Measurements from ENCODE around the gene CNOT6. TPM values are rescaled to one million over a fixed set of nuclear protein-coding genes. Genes with fewer than 3 reads are reported as not detected.
A peak's percentile ranks its signal among the peaks of the same experiment; 100 is the strongest.

CNOT6 gene
- total RNA-seq, 1 donor from 2014 or later = 46.3 TPM

DNA sequence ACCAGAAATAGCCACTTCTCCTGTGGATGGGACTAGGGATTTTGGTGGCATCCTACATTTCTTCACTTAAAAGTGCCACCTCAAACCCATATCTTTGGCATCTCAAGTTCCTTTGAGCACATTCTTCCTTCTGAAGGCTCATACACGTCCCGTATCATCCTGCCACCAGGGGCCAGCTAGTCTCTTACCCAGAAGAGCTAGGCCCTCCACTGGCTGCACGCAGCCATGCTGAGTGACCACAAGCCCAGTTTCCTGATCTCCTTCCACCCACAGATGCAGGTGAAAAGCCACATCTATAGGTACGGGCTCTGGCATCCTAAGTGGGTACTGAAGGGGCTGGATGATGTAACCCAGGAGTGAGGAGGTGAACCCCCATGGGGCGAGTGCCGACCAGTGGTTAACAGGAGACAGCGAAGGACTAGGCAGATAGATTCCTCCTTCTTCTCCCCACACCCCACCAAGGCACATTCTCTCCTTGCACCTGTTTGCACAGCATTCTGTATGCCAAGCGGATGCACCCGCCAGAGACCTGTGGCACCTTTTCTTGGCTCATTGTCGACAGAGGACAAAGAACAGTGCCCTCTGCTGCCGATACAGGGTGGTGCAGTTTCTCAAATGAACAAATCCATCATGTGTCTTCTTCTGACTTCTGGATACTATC, 111.5 kb downstream of the CNOT6 start:
- TF ChIP-seq, protein P1, sequence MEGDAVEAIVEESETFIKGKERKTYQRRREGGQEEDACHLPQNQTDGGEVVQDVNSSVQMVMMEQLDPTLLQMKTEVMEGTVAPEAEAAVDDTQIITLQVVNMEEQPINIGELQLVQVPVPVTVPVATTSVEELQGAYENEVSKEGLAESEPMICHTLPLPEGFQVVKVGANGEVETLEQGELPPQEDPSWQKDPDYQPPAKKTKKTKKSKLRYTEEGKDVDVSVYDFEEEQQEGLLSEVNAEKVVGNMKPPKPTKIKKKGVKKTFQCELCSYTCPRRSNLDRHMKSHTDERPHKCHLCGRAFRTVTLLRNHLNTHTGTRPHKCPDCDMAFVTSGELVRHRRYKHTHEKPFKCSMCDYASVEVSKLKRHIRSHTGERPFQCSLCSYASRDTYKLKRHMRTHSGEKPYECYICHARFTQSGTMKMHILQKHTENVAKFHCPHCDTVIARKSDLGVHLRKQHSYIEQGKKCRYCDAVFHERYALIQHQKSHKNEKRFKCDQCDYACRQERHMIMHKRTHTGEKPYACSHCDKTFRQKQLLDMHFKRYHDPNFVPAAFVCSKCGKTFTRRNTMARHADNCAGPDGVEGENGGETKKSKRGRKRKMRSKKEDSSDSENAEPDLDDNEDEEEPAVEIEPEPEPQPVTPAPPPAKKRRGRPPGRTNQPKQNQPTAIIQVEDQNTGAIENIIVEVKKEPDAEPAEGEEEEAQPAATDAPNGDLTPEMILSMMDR (IDR thresholded peaks at IDR 0.05; ENCODE audit: unreplicated experiment) = peak; percentile 83
- peak; percentile 59 for DNase-seq (ENCODE audit: low spot score)
- H3K4me3 Mint-ChIP-seq (ENCODE audit: unreplicated experiment) = peak overlapping the region; percentile 60
- peaks cover 33% of the 10 kb centered on the region for H3K36me3 Mint-ChIP-seq (ENCODE audit: low read depth, unreplicated experiment)
- H3K4me1 Mint-ChIP-seq (ENCODE audit: unreplicated experiment) = peaks cover 10% of the 10 kb centered on the region
- H3K9me3 Mint-ChIP-seq (ENCODE audit: unreplicated experiment) = no peaks in the 10 kb centered on the region
- H3K27ac Mint-ChIP-seq (ENCODE audit: unreplicated experiment) = peak overlapping the region; percentile 22
- H3K27me3 Mint-ChIP-seq (ENCODE audit: unreplicated experiment) = peaks cover 25% of the 10 kb centered on the region

DNA sequence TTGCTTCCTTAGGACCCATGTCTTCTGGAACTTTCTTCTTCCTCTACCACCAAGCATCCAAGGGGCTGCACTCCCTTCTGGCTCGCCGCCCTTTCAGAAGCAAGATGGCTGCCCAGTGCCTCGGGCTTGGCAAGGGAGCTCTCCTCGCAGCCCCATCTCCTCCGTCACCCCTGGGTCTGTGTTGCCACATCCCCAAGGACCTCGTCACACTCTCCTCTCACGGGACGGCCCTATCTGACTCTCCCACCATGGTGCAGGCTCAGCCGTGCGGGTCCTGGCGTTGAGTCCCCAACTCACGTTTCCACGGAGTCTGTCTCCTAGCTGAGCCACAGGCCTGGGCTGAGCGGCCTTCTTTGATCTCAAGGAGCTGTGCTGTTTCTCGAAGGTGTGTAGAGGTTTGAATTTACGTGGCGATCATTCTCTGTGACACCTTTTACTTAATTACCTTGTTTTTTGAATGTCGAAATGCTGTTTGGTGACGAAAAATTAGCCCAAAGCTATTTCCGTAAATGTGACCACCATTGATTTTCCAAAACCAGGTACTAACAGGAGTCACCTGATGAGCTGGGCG, 112.1 kb downstream of the CNOT6 start:
- peaks cover 27% of the 10 kb centered on the region for H3K27me3 Mint-ChIP-seq (ENCODE audit: unreplicated experiment)
- H3K36me3 Mint-ChIP-seq (ENCODE audit: low read depth, unreplicated experiment) = peaks cover 33% of the 10 kb centered on the region
- TF ChIP-seq, protein P1 (IDR thresholded peaks at IDR 0.05; ENCODE audit: unreplicated experiment) = no peak
- H3K27ac Mint-ChIP-seq (ENCODE audit: unreplicated experiment) = no peak overlapping the region
- no peak for DNase-seq (ENCODE audit: low spot score)
- H3K9me3 Mint-ChIP-seq (ENCODE audit: unreplicated experiment) = no peaks in the 10 kb centered on the region
- H3K4me1 Mint-ChIP-seq (ENCODE audit: unreplicated experiment) = peaks cover 10% of the 10 kb centered on the region
- peak overlapping the region; percentile 60 for H3K4me3 Mint-ChIP-seq (ENCODE audit: unreplicated experiment)

DNA sequence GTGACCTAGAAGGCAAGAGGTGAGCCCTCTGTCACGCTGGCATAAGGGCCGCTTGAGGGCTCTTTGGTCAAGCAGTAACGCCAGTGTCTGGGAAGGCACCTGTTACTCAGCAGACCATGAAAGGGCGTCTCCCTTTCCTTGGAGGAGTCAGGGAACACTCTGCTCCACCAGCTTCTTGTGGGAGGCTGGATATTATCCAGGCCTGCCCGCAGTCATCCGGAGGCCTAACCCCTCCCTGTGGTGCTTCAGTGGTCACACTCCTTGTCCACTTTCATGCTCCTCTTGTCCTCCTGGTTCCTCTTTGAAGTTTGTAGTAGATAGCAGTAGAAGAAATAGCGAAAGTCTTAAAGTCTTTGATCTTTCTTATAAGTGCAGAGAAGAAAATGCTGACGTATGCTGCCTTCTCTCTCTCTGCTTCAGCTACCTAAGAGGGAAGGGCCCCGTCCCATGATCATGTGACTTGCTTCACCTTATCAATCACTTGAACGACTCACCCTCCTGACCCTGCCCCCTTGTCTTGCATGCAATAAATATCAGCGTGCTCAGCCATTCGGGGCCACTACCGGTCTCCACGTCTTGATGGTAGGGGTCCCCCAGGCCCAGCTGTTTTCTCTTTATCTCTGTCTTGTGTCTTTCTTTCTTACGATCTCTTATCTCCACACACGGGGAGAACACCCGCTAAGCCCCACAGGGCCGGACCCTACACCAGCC, 113.8 kb downstream of the CNOT6 start:
- Mint-ChIP-seq H3K4me3 (ENCODE audit: unreplicated experiment) (no peak overlapping the region), H3K36me3 (ENCODE audit: low read depth, unreplicated experiment) (peaks cover 39% of the 10 kb centered on the region), H3K27ac (ENCODE audit: unreplicated experiment) (peak overlapping the region; percentile 17)

DNA sequence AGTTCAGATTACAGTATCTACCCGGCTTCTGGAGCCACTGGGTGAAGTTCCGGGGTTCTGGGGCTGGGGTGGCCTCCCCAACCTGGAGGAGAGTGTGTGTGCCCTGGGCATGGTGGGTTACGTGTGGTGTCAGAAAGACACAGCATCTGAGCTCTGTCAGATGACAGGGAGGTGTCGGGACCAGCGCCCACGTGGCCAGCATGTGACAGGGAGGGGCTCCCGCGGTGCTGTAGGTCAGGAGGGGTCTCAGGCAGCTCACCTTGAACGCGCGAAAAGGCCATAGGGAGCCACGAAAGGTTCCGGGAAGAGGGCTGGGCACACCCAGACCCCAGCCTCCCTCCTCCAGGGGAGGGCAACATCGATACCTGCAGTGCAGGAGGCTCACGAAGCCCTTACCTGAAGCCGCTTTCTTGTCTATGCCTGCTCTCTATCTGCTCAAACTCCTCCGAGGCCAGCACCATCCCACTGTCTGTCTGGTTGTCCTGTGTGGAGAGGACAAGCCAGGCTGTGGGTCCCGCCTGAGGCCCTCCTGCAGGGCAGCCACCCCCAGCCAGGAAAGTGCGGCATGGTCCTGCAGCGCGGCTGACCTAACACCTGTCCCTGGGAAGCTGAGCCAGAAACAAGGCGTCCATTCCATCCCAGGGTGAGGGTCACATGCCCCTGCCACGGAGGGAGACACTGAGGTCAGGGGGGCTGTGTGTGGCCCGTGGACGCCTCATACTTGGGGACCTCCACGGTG, 114.6 kb downstream of the CNOT6 start:
- H3K4me1 Mint-ChIP-seq (ENCODE audit: unreplicated experiment) = peaks cover 8% of the 10 kb centered on the region
- no peaks in the 10 kb centered on the region for H3K9me3 Mint-ChIP-seq (ENCODE audit: unreplicated experiment)
- H3K27ac Mint-ChIP-seq (ENCODE audit: unreplicated experiment) = peak overlapping the region; percentile 20
- H3K36me3 Mint-ChIP-seq (ENCODE audit: low read depth, unreplicated experiment) = peaks cover 45% of the 10 kb centered on the region
- TF ChIP-seq, protein P1 (IDR thresholded peaks at IDR 0.05; ENCODE audit: unreplicated experiment) = no peak
- H3K4me3 Mint-ChIP-seq (ENCODE audit: unreplicated experiment) = no peak overlapping the region
- peaks cover 23% of the 10 kb centered on the region for H3K27me3 Mint-ChIP-seq (ENCODE audit: unreplicated experiment)
- DNase-seq (ENCODE audit: low spot score) = no peak

More for the DNA sequence above, 113.8 kb downstream of the CNOT6 start:
- H3K27me3 Mint-ChIP-seq (ENCODE audit: unreplicated experiment) = peaks cover 23% of the 10 kb centered on the region
- no peaks in the 10 kb centered on the region for H3K9me3 Mint-ChIP-seq (ENCODE audit: unreplicated experiment)
- TF ChIP-seq, protein P1 (IDR thresholded peaks at IDR 0.05; ENCODE audit: unreplicated experiment) = no peak
- H3K4me1 Mint-ChIP-seq (ENCODE audit: unreplicated experiment) = peaks cover 7% of the 10 kb centered on the region
- no peak for DNase-seq (ENCODE audit: low spot score)
